AG09309 (cell line): ENCODE measurements around the gene CFAP20.
"Not testable (repeated sequence)": the region's sequence is repeated elsewhere in the genome, so short reads cannot be mapped to it uniquely, and the experiment has no call there.

Experiments
- DNase-seq: peaks from one replicate; pipeline ENCODE4 v3.0.0-alpha.2; 2010; ENCODE audit warnings: low read depth
- H3K4me3 ChIP-seq: 2 replicates; pipeline ENCODE4 v1.5.1; 2011; ENCODE audit warnings: mild to moderate bottlenecking, low read depth, low read length, moderate library complexity; ENCODE audit not compliant: control insufficient read depth
- TF ChIP-seq, protein P1 (sequence below): IDR thresholded peaks from 2 replicates; pipeline ENCODE4 v1.5.1; 2011; ENCODE audit warnings: mild to moderate bottlenecking, low read depth, low read length, inconsistent platforms; ENCODE audit not compliant: insufficient read depth, control insufficient read depth; ENCODE audit errors: missing control alignments

Gene CFAP20

DNA sequence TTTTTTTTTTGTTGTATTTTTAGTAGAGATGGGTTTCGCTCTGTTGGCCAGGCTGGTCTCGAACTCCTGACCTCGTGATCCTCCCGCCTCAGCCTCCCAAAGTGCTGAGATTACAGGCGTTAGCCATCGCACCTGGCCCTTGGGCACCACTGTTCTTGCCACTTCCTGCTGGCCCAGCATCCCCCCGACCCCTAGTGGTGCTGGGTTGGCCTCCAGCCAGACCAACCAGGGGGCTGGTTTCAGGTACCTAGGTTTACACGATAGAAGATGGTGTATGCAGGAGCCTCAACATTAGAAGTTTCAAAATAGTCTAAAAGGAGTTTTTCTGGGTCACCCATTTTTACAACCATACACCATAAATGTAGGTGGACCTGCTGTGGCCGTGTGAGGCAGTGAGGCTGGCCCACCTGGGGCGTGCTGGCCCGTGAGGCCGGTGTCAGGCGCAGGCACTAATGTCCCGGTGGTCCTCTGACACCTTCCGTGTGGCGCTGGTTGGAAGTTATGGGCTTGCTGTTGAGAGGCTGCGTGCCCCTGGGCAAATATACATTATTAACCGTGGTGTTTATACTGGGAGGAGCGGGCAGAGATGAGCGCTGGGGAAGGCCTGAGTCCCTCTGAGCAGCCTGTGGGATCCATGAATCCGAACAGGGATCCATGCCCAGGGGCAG is 43.5 kb downstream of the CFAP20 start:
- DNase-seq: no peak
- TF ChIP-seq, protein P1, sequence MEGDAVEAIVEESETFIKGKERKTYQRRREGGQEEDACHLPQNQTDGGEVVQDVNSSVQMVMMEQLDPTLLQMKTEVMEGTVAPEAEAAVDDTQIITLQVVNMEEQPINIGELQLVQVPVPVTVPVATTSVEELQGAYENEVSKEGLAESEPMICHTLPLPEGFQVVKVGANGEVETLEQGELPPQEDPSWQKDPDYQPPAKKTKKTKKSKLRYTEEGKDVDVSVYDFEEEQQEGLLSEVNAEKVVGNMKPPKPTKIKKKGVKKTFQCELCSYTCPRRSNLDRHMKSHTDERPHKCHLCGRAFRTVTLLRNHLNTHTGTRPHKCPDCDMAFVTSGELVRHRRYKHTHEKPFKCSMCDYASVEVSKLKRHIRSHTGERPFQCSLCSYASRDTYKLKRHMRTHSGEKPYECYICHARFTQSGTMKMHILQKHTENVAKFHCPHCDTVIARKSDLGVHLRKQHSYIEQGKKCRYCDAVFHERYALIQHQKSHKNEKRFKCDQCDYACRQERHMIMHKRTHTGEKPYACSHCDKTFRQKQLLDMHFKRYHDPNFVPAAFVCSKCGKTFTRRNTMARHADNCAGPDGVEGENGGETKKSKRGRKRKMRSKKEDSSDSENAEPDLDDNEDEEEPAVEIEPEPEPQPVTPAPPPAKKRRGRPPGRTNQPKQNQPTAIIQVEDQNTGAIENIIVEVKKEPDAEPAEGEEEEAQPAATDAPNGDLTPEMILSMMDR: no peak
- no peak overlapping the region for H3K4me3 ChIP-seq

DNA sequence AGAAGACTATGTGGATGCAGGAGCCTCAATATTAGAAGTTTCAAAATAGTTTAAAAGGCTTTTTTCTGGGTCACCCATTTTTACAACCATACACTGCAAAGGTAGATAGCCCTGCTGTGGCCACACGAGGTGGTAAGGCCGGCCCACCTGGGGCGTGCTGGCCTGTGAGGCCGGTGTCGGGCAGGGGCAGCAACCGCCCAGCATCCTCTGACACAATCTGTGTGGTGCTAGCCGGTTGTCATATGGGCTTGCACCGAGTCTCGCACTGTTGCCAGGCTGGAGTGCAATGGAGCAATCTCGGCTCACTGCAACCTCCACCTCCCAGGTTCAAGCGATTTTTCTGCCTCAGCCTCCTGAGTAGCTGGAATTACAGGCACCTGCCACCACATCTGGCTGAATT is 44.0 kb downstream of the CFAP20 start:
- H3K4me3 ChIP-seq: no peak overlapping the region
- no peak for DNase-seq
- TF ChIP-seq, protein P1: no peak

DNA sequence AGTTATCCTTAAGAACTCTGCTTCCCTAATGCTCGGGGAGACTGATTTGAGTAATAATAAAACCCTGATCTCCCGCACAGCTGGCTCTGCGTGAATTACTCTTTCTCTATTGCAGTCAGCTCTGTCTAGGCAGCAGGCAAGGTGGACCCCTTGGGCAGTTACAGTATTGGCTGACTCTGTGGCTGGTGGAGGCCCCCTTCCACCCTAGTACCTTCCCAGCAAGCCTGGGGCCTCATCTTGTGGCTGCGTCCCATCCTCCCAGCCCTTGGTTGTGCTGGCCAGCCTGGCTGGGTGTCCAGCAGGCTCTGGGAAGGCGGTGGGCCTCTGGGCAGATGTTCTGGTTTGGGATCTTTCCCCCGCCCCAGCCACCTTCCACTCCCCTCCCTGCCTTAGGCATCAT is 44.5 kb downstream of the CFAP20 start:
- DNase-seq: no peak
- no peak overlapping the region for H3K4me3 ChIP-seq
- TF ChIP-seq, protein P1: no peak

DNA sequence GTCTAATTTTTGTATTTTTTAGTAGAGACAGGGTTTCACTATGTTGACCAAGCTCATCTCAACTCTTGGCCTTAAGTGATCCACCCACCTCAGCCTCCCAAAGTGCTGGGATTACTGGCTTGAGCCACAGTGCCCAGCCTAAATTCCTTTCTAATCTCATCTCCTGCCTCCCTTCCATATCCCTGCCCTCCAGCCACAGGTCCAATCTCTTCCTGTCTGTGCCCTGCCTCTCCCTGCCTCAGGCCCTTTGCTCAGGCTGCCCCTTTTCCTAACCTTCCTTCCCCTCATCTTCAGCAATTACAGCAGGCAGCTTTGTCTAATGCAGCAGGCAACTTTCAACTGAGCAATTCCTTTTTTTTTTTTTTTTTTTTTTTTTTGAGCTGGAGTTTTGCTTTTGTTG is 46.8 kb downstream of the CFAP20 start:
- DNase-seq: no peak
- no peak overlapping the region for H3K4me3 ChIP-seq
- TF ChIP-seq, protein P1: no peak

DNA sequence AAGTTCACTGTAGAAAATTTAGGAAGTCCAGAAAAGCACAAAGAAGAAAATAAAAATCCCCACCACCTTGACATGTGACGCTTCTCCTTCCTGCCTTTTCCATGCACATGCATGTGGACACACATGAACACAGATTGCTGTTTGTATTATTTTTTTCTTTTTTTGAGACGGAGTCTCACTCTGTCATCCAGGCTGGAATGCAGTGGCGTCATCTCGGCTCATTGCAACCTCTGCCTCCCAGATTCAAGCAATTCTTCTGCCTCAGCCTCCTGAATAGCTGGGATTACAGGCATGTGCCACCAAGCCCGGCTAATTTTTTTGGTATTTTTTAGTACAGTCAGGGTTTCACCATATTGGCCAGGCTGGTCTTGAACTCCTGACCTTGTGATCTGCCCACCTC is 48.5 kb downstream of the CFAP20 start:
- not testable (repeated sequence) for H3K4me3 ChIP-seq, DNase-seq

DNA sequence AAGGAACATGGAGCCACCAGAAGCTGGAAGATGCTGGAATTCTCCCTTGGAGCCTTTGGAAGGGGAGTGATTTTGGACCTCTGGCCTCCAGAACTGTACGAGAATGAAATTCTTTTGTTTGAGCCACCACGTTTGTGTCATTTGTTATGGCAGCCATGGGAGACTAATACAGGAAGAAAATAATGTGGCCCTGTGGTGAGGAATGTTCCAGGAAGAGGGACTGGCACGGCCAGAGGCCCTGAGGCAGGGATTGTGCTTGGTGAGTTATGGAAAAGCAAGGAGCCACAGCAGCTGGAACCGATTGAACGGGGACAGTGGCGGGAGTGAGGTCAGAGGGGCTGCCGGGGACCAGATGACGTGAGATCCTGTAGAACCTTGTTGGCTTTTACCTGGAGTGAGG is 51.4 kb downstream of the CFAP20 start:
- TF ChIP-seq, protein P1: no peak

DNA sequence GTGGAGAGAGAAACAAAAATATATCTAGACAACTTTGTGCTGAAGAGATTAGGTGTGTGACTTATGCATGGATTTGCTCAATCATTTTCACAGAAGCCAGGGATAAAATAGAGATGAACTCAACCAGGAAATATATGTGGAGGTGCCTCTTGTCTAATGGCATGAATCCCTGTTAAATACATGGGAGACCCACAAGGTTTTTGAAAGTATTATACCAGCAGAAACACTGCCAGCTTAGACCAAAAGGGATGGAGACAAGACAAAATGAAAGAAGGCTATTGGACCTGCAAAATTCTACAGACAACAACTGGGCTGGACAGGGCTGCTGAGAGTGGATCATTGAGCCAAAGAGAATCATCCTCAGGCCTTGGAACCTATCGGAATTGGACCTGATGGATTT is 52.7 kb downstream of the CFAP20 start:
- H3K4me3 ChIP-seq: no peak overlapping the region
- DNase-seq: no peak
- TF ChIP-seq, protein P1: no peak

More for the DNA sequence above, 51.4 kb downstream of the CFAP20 start:
- no peak overlapping the region for H3K4me3 ChIP-seq
- DNase-seq: no peak
